Omental fat pad (tissue), 4 donors: ENCODE measurements around the gene TXLNB. TPM values are rescaled to one million over a fixed set of nuclear protein-coding genes. Genes with fewer than 3 reads are reported as not detected.

Source experiments
- ATAC-seq: fragments of 150-250 bp; one replicate; pipeline ENCODE4 v1.9.1; 2016; ENCODE audit warnings: mild to moderate bottlenecking, moderate library complexity; ENCODE audit not compliant: low FRiP score
- DNase-seq: peaks from one replicate; pipeline ENCODE4 v3.0.0-alpha.2; 2019; ENCODE audit warnings: low spot score
- CTCF ChIP-seq, 3 donors: fragments of 450-650 bp; IDR thresholded peaks; one replicate each; pipeline ENCODE4 v1.5.1; 2016 to 2017; ENCODE audit warnings: antibody characterized with exemption in 3 of 3, mild to moderate bottlenecking in 3 of 3, moderate library complexity in 2 of 3
- total RNA-seq, 4 donors: library from RNA; depleted of rRNA; stranded (reverse); fragments of >200 nt; gene quantifications; one replicate each; pipeline ENCODE4 v1.1.0, GENCODE V29; 2016

TXLNB gene
- total RNA-seq, 4 donors from 2014 or later: 0.37 to 1.4 (median 1.2) TPM

- ATAC-seq (no peak), DNase-seq (no peak)
- TF ChIP-seq CTCF (IDR thresholded peaks at IDR 0.05): no peak
Measured at GRCh38 chr6:139335447-139336210, 43.8 kb upstream of the TXLNB start.

- TF ChIP-seq CTCF (IDR thresholded peaks at IDR 0.05): no peak
- DNase-seq (no peak), ATAC-seq (peak; percentile 87)
Measured at GRCh38 chr6:139334806-139335446, 43.1 kb upstream of the TXLNB start.

- DNase-seq (no peak), ATAC-seq (no peak)
- TF ChIP-seq CTCF (IDR thresholded peaks at IDR 0.05): no peak
Measured at GRCh38 chr6:139330826-139331500, 39.2 kb upstream of the TXLNB start.

GRCh38 chr6:139330306-139330705 is 38.5 kb upstream of the TXLNB start:
- no peak for ATAC-seq

GRCh38 chr6:139329224-139329623 is 37.4 kb upstream of the TXLNB start:
- no peak for TF ChIP-seq CTCF (IDR thresholded peaks at IDR 0.05)
- no peak for ATAC-seq
- no peak for DNase-seq

More at GRCh38 chr6:139330306-139330705, 38.5 kb upstream of the TXLNB start:
- DNase-seq: no peak
- TF ChIP-seq CTCF (IDR thresholded peaks at IDR 0.05): no peak

GRCh38 chr6:139327038-139327437 is 35.2 kb upstream of the TXLNB start:
- no peak for ATAC-seq
- DNase-seq: no peak
- TF ChIP-seq CTCF (IDR thresholded peaks at IDR 0.05): no peak
